ENCODE data around the gene ARMC7. TPM values are rescaled to one million over a fixed set of nuclear protein-coding genes. Genes with fewer than 3 reads are reported as not detected.

The ARMC7 gene
- total RNA-seq, 2 donors from 2014 or later = 20.5 to 20.7 TPM

- TF ChIP-seq, protein P1, sequence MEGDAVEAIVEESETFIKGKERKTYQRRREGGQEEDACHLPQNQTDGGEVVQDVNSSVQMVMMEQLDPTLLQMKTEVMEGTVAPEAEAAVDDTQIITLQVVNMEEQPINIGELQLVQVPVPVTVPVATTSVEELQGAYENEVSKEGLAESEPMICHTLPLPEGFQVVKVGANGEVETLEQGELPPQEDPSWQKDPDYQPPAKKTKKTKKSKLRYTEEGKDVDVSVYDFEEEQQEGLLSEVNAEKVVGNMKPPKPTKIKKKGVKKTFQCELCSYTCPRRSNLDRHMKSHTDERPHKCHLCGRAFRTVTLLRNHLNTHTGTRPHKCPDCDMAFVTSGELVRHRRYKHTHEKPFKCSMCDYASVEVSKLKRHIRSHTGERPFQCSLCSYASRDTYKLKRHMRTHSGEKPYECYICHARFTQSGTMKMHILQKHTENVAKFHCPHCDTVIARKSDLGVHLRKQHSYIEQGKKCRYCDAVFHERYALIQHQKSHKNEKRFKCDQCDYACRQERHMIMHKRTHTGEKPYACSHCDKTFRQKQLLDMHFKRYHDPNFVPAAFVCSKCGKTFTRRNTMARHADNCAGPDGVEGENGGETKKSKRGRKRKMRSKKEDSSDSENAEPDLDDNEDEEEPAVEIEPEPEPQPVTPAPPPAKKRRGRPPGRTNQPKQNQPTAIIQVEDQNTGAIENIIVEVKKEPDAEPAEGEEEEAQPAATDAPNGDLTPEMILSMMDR (IDR thresholded peaks at IDR 0.05) = no peak
- Histone ChIP-seq H3K27me3 (no peaks in the 10 kb centered on the region), H3K4me1 (peaks cover 9% of the 10 kb centered on the region), H3K9ac (ENCODE audit: low read depth in 2 of 2, low read length in 2 of 2) (peak overlapping the region; percentile 74 to 93), H3K4me3 (peak overlapping the region; percentile 44), H3K27ac (peak overlapping the region; percentile 87), H3K9me3 (no peaks in the 10 kb centered on the region), H3K36me3 (no peaks in the 10 kb centered on the region)
- no peak for DNase-seq
- intact Hi-C loops (cut with DNase I) = loop anchor here (1.0 to 5.0 kb wide), 3 partner anchors 17 to 88 kb away; partner anchors contain the start of gene NT5C
Measured at GRCh38 chr17:75114552-75115314, 5.0 kb downstream of the ARMC7 start.

GRCh38 chr17:75115555-75115954 lies 5.8 kb downstream of the ARMC7 start:
- Histone ChIP-seq H3K27me3 (no peaks in the 10 kb centered on the region), H3K27ac (no peak overlapping the region), H3K4me3 (no peak overlapping the region), H3K9ac (ENCODE audit: low read depth in 2 of 2, low read length in 2 of 2) (peak overlapping the region in 1 of 2 donors; percentile 51), H3K9me3 (no peaks in the 10 kb centered on the region), H3K4me1 (peaks cover 8% of the 10 kb centered on the region), H3K36me3 (no peaks in the 10 kb centered on the region)
- no peak for DNase-seq
- TF ChIP-seq, protein P1 (IDR thresholded peaks at IDR 0.05) = no peak
- intact Hi-C loops (cut with DNase I) = no loop called here

DNA sequence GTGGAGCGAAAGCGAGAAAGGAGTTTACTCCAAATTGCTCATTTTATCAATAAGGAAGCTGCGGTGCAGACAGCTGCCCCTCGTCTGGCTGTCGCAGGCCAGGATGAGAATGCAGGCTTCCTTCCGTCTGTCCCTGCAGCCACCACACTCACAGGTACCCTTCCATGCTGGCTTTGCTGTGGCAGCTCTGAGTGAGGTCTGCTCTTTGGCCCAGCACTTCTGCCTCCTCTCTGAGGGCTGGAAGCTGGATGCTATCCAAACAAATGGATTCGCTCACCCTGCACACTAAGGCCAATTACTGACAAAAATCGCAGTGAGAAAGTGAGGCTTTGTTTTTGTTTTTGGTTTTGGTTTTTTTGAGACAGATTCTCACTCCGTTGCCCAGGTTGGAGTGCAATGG lies 7.0 kb downstream of the ARMC7 start:
- H3K27ac ChIP-seq = no peak overlapping the region
- TF ChIP-seq, protein P1 (IDR thresholded peaks at IDR 0.05) = no peak
- intact Hi-C loops (cut with DNase I) = no loop called here
- H3K9ac ChIP-seq (ENCODE audit: low read depth in 2 of 2, low read length in 2 of 2) = no peak overlapping the region
- H3K4me3 ChIP-seq = no peak overlapping the region
- no peaks in the 10 kb centered on the region for H3K9me3 ChIP-seq
- no peaks in the 10 kb centered on the region for H3K4me1 ChIP-seq
- DNase-seq = no peak
- no peaks in the 10 kb centered on the region for H3K27me3 ChIP-seq
- H3K36me3 ChIP-seq = no peaks in the 10 kb centered on the region

DNA sequence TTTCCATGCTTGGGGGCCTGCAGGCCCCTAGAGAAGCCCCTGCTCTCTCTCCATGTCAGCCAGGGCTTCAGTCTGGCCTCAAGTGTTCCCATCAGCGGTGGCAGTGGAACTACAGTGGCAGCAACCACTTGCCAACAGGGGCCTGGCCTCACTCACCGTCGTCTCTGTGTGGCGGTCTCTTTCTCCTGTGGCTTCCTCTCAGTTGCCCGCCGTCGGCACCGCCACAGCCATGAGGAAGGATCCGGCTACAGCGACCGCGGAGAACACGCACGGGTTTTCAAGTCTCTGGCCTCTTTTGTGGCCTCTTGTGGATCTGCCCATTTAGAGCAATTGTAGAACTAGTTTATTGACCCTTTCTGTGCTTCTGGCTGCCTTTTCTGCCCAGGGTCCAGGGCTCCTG lies 8.5 kb downstream of the ARMC7 start:
- Histone ChIP-seq H3K4me3 (no peak overlapping the region), H3K9me3 (no peaks in the 10 kb centered on the region), H3K27me3 (no peaks in the 10 kb centered on the region), H3K4me1 (no peaks in the 10 kb centered on the region), H3K36me3 (no peaks in the 10 kb centered on the region), H3K27ac (peak overlapping the region; percentile 89), H3K9ac (ENCODE audit: low read depth in 2 of 2, low read length in 2 of 2) (peak overlapping the region; percentile 28 to 81)
- TF ChIP-seq, protein P1 (IDR thresholded peaks at IDR 0.05) = no peak
- intact Hi-C loops (cut with DNase I) = no loop called here
- no peak for DNase-seq

GRCh38 chr17:75124041-75124818 lies 14.5 kb downstream of the ARMC7 start:
- Histone ChIP-seq H3K9ac (ENCODE audit: low read depth in 2 of 2, low read length in 2 of 2) (peak overlapping the region in 1 of 2 donors; percentile 81), H3K27ac (peak overlapping the region; percentile 93), H3K4me1 (peaks cover 16% of the 10 kb centered on the region), H3K36me3 (no peaks in the 10 kb centered on the region), H3K4me3 (no peak overlapping the region), H3K27me3 (no peaks in the 10 kb centered on the region), H3K9me3 (no peaks in the 10 kb centered on the region)
- intact Hi-C loops (cut with DNase I) = no loop called here
- DNase-seq = peak; percentile 96
- TF ChIP-seq, protein P1 (IDR thresholded peaks at IDR 0.05) = no peak

Measured in colonic mucosa (tissue), 4 donors.